ENCODE results near the gene FRYL.

GRCh38 chr4:48706736-48707135 lies 73.3 kb downstream of the FRYL start:
- TF ChIP-seq CTCF (IDR thresholded peaks at IDR 0.05 in 2 of 3, conservative IDR thresholded peaks at IDR 0.05 in 1 of 3; ENCODE audit: borderline replicate concordance in 1 of 3, insufficient read depth in 1 of 3, low read depth in 2 of 3, low read length in 2 of 3), result no peak
- TF ChIP-seq POLR2A (IDR thresholded peaks at IDR 0.05; ENCODE audit: borderline replicate concordance, extremely low read depth, insufficient read depth, insufficient read length), result no peak
- no peak for TF ChIP-seq EZH2 (IDR thresholded peaks at IDR 0.05)

All from HCT116 (cell line).